Endothelial cell of umbilical vein (primary cell): ENCODE data around the gene LILRA1. TPM values are rescaled to one million over a fixed set of nuclear protein-coding genes. Genes with fewer than 3 reads are reported as not detected.

Experiments
- BruUV-seq: library from RNA; stranded (reverse); fragments of 400-500 nt; replicated peaks from 2 replicates; lab custom pipeline; 2021; lab: Mats Ljungman, UMichigan
- CTCF ChIA-PET: fragments of 300-600, 350-600 bp; sonication (Branson Sonifier 250); formaldehyde crosslinking; loops from one replicate; lab custom pipeline; 2021; ENCODE audit warnings: antibody characterized with exemption, inconsistent platforms; lab: Charles Lee
- POLR2A ChIA-PET: fragments of 300-600, 350-600 bp; sonication (Branson Sonifier 250); formaldehyde crosslinking; loops from one replicate; lab custom pipeline; 2021; ENCODE audit warnings: antibody characterized with exemption, inconsistent platforms; lab: Charles Lee
- DNase-seq: peaks from one replicate; pipeline ENCODE4 v3.0.0-alpha.2; 2011; ENCODE audit warnings: low read depth, low spot score
- FAIRE-seq: peaks from 2 replicates; lab custom pipeline; 2011; peaks lifted over from hg19 to GRCh38; lab: Jason Lieb, UNC
- H2AFZ ChIP-seq: 2 replicates; pipeline ENCODE4 v1.6.0; 2012; ENCODE audit warnings: low read depth, low read length, control low read depth, inconsistent platforms
- H3K27ac ChIP-seq: 2 replicates; pipeline ENCODE4 v1.5.1; 2011; ENCODE audit warnings: low read depth, mild to moderate bottlenecking, control low read depth, low read length, moderate library complexity; ENCODE audit not compliant: insufficient read depth
- H3K27me3 ChIP-seq, 2 experiments: 2 replicates each; pipeline versions ENCODE4 v1.6.0 to v1.6.1; 2011; ENCODE audit warnings: low read length in 2 of 2, mixed read lengths in 1 of 2; ENCODE audit not compliant: control insufficient read depth in 2 of 2, insufficient read depth in 2 of 2
- H3K36me3 ChIP-seq, 2 experiments: 2 replicates in 1 of 2; 3 replicates in 1 of 2; pipeline ENCODE4 v1.5.1; 2011; ENCODE audit warnings: low read length in 2 of 2, mild to moderate bottlenecking in 1 of 2, moderate library complexity in 1 of 2; ENCODE audit not compliant: control insufficient read depth in 2 of 2, insufficient read depth in 2 of 2; ENCODE audit errors: extremely low read depth in 1 of 2
- H3K4me1 ChIP-seq: 3 replicates; pipeline ENCODE4 v1.5.1; 2011; ENCODE audit warnings: mild to moderate bottlenecking, low read length; ENCODE audit not compliant: control insufficient read depth, insufficient read depth; ENCODE audit errors: extremely low read depth
- H3K4me2 ChIP-seq: 2 replicates; pipeline ENCODE4 v1.6.1; 2011; ENCODE audit warnings: low read length, control low read depth, mixed read lengths; ENCODE audit not compliant: insufficient read depth
- H3K4me3 ChIP-seq, 3 experiments: fragments of 200-600 bp in 1 of 3; sonication (generic), shearing (Covaris generic) in 1 of 3; replicated peaks in 1 of 3; 2 replicates each; pipeline ENCODE4 v1.5.1; 2011 to 2016; ENCODE audit warnings: control low read depth in 3 of 3, low read length in 3 of 3, mild to moderate bottlenecking in 2 of 3, inconsistent platforms in 1 of 3, low read depth in 1 of 3, moderate library complexity in 1 of 3; ENCODE audit not compliant: insufficient read depth in 1 of 3
- H3K79me2 ChIP-seq: 2 replicates; pipeline ENCODE4 v1.6.0; 2012; ENCODE audit warnings: low read length, inconsistent platforms; ENCODE audit not compliant: control insufficient read depth, insufficient read depth
- H3K9ac ChIP-seq: replicated peaks from 2 replicates; pipeline ENCODE3; 2011; ENCODE audit warnings: low read length, control low read depth; ENCODE audit not compliant: insufficient read depth; ENCODE audit errors: extremely low read depth
- H3K9me1 ChIP-seq: replicated peaks from 3 replicates; pipeline ENCODE4 v1.6.0; 2011; ENCODE audit warnings: mild to moderate bottlenecking, low read length; ENCODE audit not compliant: control insufficient read depth, insufficient read depth; ENCODE audit errors: extremely low read depth
- H3K9me3 ChIP-seq: replicated peaks from 2 replicates; pipeline ENCODE4 v1.5.1; 2012; ENCODE audit warnings: low read length, inconsistent platforms; ENCODE audit not compliant: control insufficient read depth, insufficient read depth
- H4K20me1 ChIP-seq: replicated peaks from 2 replicates; pipeline ENCODE3; 2011; ENCODE audit warnings: mild to moderate bottlenecking, low read length; ENCODE audit not compliant: control insufficient read depth, insufficient read depth; ENCODE audit errors: extremely low read depth
- EZH2 ChIP-seq: IDR thresholded peaks from 2 replicates; pipeline ENCODE4 v1.6.1; 2012; ENCODE audit warnings: borderline replicate concordance, low read depth, mild to moderate bottlenecking, moderate library complexity, low read length, inconsistent platforms; ENCODE audit not compliant: severe bottlenecking
- FOS ChIP-seq: IDR thresholded peaks from 2 replicates; pipeline ENCODE4 v1.6.1; 2011; ENCODE audit warnings: mild to moderate bottlenecking, low read length, moderate library complexity, borderline replicate concordance; ENCODE audit not compliant: insufficient read depth
- GATA2 ChIP-seq: IDR thresholded peaks from 2 replicates; pipeline ENCODE4 v1.7.0; 2011; ENCODE audit warnings: low read depth, mild to moderate bottlenecking, moderate library complexity, mixed read lengths, low read length; ENCODE audit not compliant: insufficient read length, insufficient read depth
- JUN ChIP-seq: IDR thresholded peaks from 2 replicates; pipeline ENCODE4 v1.6.1; 2011; ENCODE audit warnings: borderline replicate concordance, low read depth; ENCODE audit not compliant: insufficient read length, insufficient read depth
- MYC ChIP-seq: IDR thresholded peaks from one replicate; pipeline ENCODE4 v1.6.1; 2011; ENCODE audit warnings: mild to moderate bottlenecking, low read depth, low read length
- POLR2A ChIP-seq: IDR thresholded peaks from 2 replicates; pipeline ENCODE4 v1.6.1; 2012; ENCODE audit warnings: low read depth, mild to moderate bottlenecking, control low read depth, low read length
- POLR2AphosphoS5 ChIP-seq: IDR thresholded peaks from 2 replicates; pipeline ENCODE4 v1.6.1; 2012; ENCODE audit warnings: low read depth, mild to moderate bottlenecking, control low read depth, low read length, moderate library complexity; ENCODE audit not compliant: insufficient read depth
- dilution Hi-C: fragments of 300-500 bp; cut with MboI; formaldehyde crosslinking; loops from one replicate; pipeline ENCODE4 v1.15.0; 2019; ENCODE audit warnings: low sequenced_read_pairs; ENCODE audit not compliant: extremely low pct_ligation_motif_present
- intact Hi-C: fragments of 100-400 bp; cut with micrococcal nuclease; formaldehyde crosslinking; loops from one replicate; pipeline ENCODE4 v1.10.0; 2022
- polyA plus RNA-seq, 4 experiments: library from polyadenylated mRNA; depleted of rRNA in 3 of 4; stranded (reverse) in 3 of 4; unstranded in 1 of 4; fragments of >200 nt; gene quantifications; 2 replicates each; pipeline versions ENCODE4 v1.2.1 to v1.2.3, GENCODE V29; 2011 to 2012; ENCODE audit warnings: missing spikeins in 1 of 4
- total RNA-seq: library from RNA; stranded (reverse); gene quantifications from 2 replicates; pipeline ENCODE4 v1.2.3, GENCODE V29; 2021
- TF ChIP-seq, protein P1 (sequence below): IDR thresholded peaks from 2 replicates; pipeline ENCODE4 v1.6.1; 2011; ENCODE audit not compliant: insufficient read depth, insufficient read length
- TF ChIP-seq, protein P2 (sequence below), 2 donors: IDR thresholded peaks; 1 replicate in 1 of 2; 2 replicates in 1 of 2; pipeline ENCODE4 v1.5.1; 2011; ENCODE audit warnings: low read length in 2 of 2, mild to moderate bottlenecking in 2 of 2, moderate library complexity in 2 of 2, control low read depth in 1 of 2, inconsistent platforms in 1 of 2, low read depth in 1 of 2; ENCODE audit not compliant: insufficient read depth in 1 of 2; ENCODE audit errors: extremely low read depth in 1 of 2

LILRA1 gene
- total and polyA plus RNA-seq, 2 donors (not counting 3 experiments of a cell fraction or from before 2014, with no cell fraction given), result not detected

- Histone ChIP-seq H3K9me1 (no peaks in the 10 kb centered on the region), H3K4me3 (no peak overlapping the region), H3K4me2 (no peak overlapping the region), H4K20me1 (no peaks in the 10 kb centered on the region), H3K4me1 (no peaks in the 10 kb centered on the region), H3K79me2 (no peaks in the 10 kb centered on the region), H3K36me3 (no peaks in the 10 kb centered on the region), H2AFZ (no peak overlapping the region), H3K27me3 (no peaks in the 10 kb centered on the region), H3K27ac (no peak overlapping the region), H3K9ac (no peak overlapping the region), H3K9me3 (no peaks in the 10 kb centered on the region)
- ChIA-PET CTCF (no interaction called here), POLR2A (no interaction called here)
- TF ChIP-seq FOS, result no peak
- no peak for TF ChIP-seq GATA2
- no peak for TF ChIP-seq JUN
- no peak for TF ChIP-seq MYC
- TF ChIP-seq, protein P1, sequence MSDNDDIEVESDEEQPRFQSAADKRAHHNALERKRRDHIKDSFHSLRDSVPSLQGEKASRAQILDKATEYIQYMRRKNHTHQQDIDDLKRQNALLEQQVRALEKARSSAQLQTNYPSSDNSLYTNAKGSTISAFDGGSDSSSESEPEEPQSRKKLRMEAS, result no peak
- BruUV-seq, result no TSS peak
- DNase-seq (no peak), FAIRE-seq (no peak)
- dilution Hi-C loops, result no loop called here
- intact Hi-C loops, result no loop called here
Measured at GRCh38 chr19:54606230-54606629, 12.8 kb downstream of the LILRA1 start.

GRCh38 chr19:54606891-54607784, 13.7 kb downstream of the LILRA1 start:
- no peak overlapping the region for H2AFZ ChIP-seq
- POLR2A ChIA-PET, result no interaction called here

More at GRCh38 chr19:54606891-54607784, 13.7 kb downstream of the LILRA1 start:
- Histone ChIP-seq H3K27ac (no peak overlapping the region), H3K9me3 (no peaks in the 10 kb centered on the region), H4K20me1 (no peaks in the 10 kb centered on the region), H3K79me2 (no peaks in the 10 kb centered on the region), H3K9ac (no peak overlapping the region), H3K4me1 (no peaks in the 10 kb centered on the region), H3K9me1 (no peaks in the 10 kb centered on the region), H3K27me3 (no peaks in the 10 kb centered on the region), H3K4me2 (no peak overlapping the region), H3K4me3 (no peak overlapping the region), H3K36me3 (no peaks in the 10 kb centered on the region)
- BruUV-seq, result no TSS peak
- no peak for FAIRE-seq
- TF ChIP-seq FOS (no peak), JUN (no peak), GATA2 (no peak), POLR2AphosphoS5 (no peak), MYC (no peak), EZH2 (no peak), POLR2A (no peak)
- TF ChIP-seq, protein P2, sequence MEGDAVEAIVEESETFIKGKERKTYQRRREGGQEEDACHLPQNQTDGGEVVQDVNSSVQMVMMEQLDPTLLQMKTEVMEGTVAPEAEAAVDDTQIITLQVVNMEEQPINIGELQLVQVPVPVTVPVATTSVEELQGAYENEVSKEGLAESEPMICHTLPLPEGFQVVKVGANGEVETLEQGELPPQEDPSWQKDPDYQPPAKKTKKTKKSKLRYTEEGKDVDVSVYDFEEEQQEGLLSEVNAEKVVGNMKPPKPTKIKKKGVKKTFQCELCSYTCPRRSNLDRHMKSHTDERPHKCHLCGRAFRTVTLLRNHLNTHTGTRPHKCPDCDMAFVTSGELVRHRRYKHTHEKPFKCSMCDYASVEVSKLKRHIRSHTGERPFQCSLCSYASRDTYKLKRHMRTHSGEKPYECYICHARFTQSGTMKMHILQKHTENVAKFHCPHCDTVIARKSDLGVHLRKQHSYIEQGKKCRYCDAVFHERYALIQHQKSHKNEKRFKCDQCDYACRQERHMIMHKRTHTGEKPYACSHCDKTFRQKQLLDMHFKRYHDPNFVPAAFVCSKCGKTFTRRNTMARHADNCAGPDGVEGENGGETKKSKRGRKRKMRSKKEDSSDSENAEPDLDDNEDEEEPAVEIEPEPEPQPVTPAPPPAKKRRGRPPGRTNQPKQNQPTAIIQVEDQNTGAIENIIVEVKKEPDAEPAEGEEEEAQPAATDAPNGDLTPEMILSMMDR (IDR thresholded peaks at IDR 0.05; ENCODE audit: extremely low read depth in 1 of 2, insufficient read depth in 1 of 2, low read depth in 1 of 2, low read length in 2 of 2), result no peak
- TF ChIP-seq, protein P1, result no peak
- DNase-seq, result no peak
- dilution Hi-C loops, result no loop called here
- intact Hi-C loops, result no loop called here
- CTCF ChIA-PET, result no interaction called here
